ENCODE measurements around the gene AQP12A. TPM values are rescaled to one million over a fixed set of nuclear protein-coding genes. Genes with fewer than 3 reads are reported as not detected.
"Not testable (repeated sequence)": the region's sequence is repeated elsewhere in the genome, so short reads cannot be mapped to it uniquely, and the experiment has no call there.

AQP12A gene
- total RNA-seq: not detected in 2 replicates

- DNase-seq (ENCODE audit: low read depth, low spot score): not testable (repeated sequence)
Observed at GRCh38 chr2:240691631-240692420, at the start of gene AQP12A. Gene AQP12A, plus strand, starts transcription at chr2:240691866. Its CDS starts 48 bp downstream, at chr2:240691914.

- no peak for DNase-seq (ENCODE audit: low read depth, low spot score)
Observed at GRCh38 chr2:240642061-240642805, 49.4 kb upstream of the AQP12A start.

- DNase-seq (ENCODE audit: low read depth, low spot score): no peak
Observed at GRCh38 chr2:240642806-240643092, 48.9 kb upstream of the AQP12A start.

GRCh38 chr2:240643093-240643810 lies 48.4 kb upstream of the AQP12A start:
- DNase-seq (ENCODE audit: low read depth, low spot score): no peak

- no peak for DNase-seq (ENCODE audit: low read depth, low spot score)
Observed at GRCh38 chr2:240643811-240644150, 47.9 kb upstream of the AQP12A start.

GRCh38 chr2:240644171-240644651 lies 47.5 kb upstream of the AQP12A start:
- no peak for DNase-seq (ENCODE audit: low read depth, low spot score)

GRCh38 chr2:240644859-240645301 lies 46.8 kb upstream of the AQP12A start:
- no peak for DNase-seq (ENCODE audit: low read depth, low spot score)

- no peak for DNase-seq (ENCODE audit: low read depth, low spot score)
Observed at GRCh38 chr2:240645346-240645745, 46.3 kb upstream of the AQP12A start.

- no peak for DNase-seq (ENCODE audit: low read depth, low spot score)
Observed at GRCh38 chr2:240645801-240646175, 45.9 kb upstream of the AQP12A start.

- no peak for DNase-seq (ENCODE audit: low read depth, low spot score)
Observed at GRCh38 chr2:240646176-240646899, 45.3 kb upstream of the AQP12A start.

- DNase-seq (ENCODE audit: low read depth, low spot score): no peak
Observed at GRCh38 chr2:240646900-240647502, 44.7 kb upstream of the AQP12A start.

GRCh38 chr2:240647503-240648154 lies 44.0 kb upstream of the AQP12A start:
- DNase-seq (ENCODE audit: low read depth, low spot score): no peak

- no peak for DNase-seq (ENCODE audit: low read depth, low spot score)
Observed at GRCh38 chr2:240648155-240648649, 43.5 kb upstream of the AQP12A start.

GRCh38 chr2:240648650-240649275 lies 42.9 kb upstream of the AQP12A start:
- no peak for DNase-seq (ENCODE audit: low read depth, low spot score)

- DNase-seq (ENCODE audit: low read depth, low spot score): no peak
Observed at GRCh38 chr2:240649331-240649730, 42.3 kb upstream of the AQP12A start.

- no peak for DNase-seq (ENCODE audit: low read depth, low spot score)
Observed at GRCh38 chr2:240650254-240650965, 41.3 kb upstream of the AQP12A start.

- DNase-seq (ENCODE audit: low read depth, low spot score): no peak
Observed at GRCh38 chr2:240651185-240651584, 40.5 kb upstream of the AQP12A start.

- DNase-seq (ENCODE audit: low read depth, low spot score): no peak
Observed at GRCh38 chr2:240655931-240656886, 35.5 kb upstream of the AQP12A start.
